ENCODE measurements around the gene DGUOK.

GRCh38 chr2:73993778-73994177 lies 67.1 kb downstream of the DGUOK start:
- no peak for TF ChIP-seq CTCF (IDR thresholded peaks at IDR 0.05)
- no peak for TF ChIP-seq POLR2A (IDR thresholded peaks at IDR 0.05)

All from prostate gland (tissue), 2 donors.